HepG2 (cell line): Measurements from ENCODE around the gene EPB41L1. TPM values are rescaled to one million over a fixed set of nuclear protein-coding genes. Genes with fewer than 3 reads are reported as not detected.
A peak's percentile ranks its signal among the peaks of the same experiment; 100 is the strongest.

ENCODE experiments used
- ATAC-seq: fragments of 200-7000 bp; cut with Tn5 transposase; 3 replicates; pipeline ENCODE4 v1.9.1; 2020; ENCODE audit warnings: mild to moderate bottlenecking, moderate library complexity
- BruUV-seq: library from RNA; stranded (reverse); fragments of 400-500 nt; replicated peaks from 2 replicates; lab custom pipeline; 2021; lab: Mats Ljungman, UMichigan
- CTCF ChIA-PET: fragments of 300-600 bp; formaldehyde crosslinking; extraction: SDS; loops from one replicate; lab custom pipeline; 2021; ENCODE audit warnings: low total read pairs, inconsistent platforms, low intra/inter-chr PET ratio; lab: Yijun Ruan, JAX
- POLR2A ChIA-PET: fragments of 350-600 bp; sonication (Branson Sonifier 250); formaldehyde crosslinking; loops from one replicate; lab custom pipeline; 2020; ENCODE audit warnings: antibody characterized with exemption, inconsistent platforms; lab: Yijun Ruan, JAX
- DNase-seq: peaks from one replicate; pipeline ENCODE4 v3.0.0-alpha.2; 2015; ENCODE audit warnings: low spot score
- FAIRE-seq: peaks from 3 replicates; lab custom pipeline; 2011; peaks lifted over from hg19 to GRCh38; lab: Jason Lieb, UNC
- H2AFZ ChIP-seq: one replicate; pipeline ENCODE4 v1.6.1; 2011; ENCODE audit warnings: low read length, inconsistent platforms
- H3K27ac ChIP-seq: fragments of 300-600 bp; 3 replicates; pipeline ENCODE4 v1.8.0; 2011; ENCODE audit warnings: mixed run types, mild to moderate bottlenecking, mixed read lengths, low read length, inconsistent platforms; ENCODE audit not compliant: insufficient read depth; ENCODE audit errors: extremely low read length
- H3K27me3 ChIP-seq, 2 experiments: fragments of 200-600 bp in 1 of 2; 2 replicates in 1 of 2; 3 replicates in 1 of 2; pipeline versions ENCODE4 v1.6.0 to v1.8.0; 2011; ENCODE audit warnings: low read length in 2 of 2, mild to moderate bottlenecking in 2 of 2, moderate library complexity in 2 of 2, inconsistent platforms in 1 of 2; ENCODE audit not compliant: insufficient read depth in 2 of 2, control insufficient read depth in 1 of 2
- H3K36me3 ChIP-seq, 2 experiments: fragments of 200-600 bp in 1 of 2; replicated peaks in 1 of 2; 2 replicates in 1 of 2; 3 replicates in 1 of 2; pipeline versions ENCODE4 v1.5.1 to v1.8.0; 2011; ENCODE audit warnings: low read length in 2 of 2, inconsistent platforms in 1 of 2; ENCODE audit not compliant: insufficient read depth in 2 of 2, control insufficient read depth in 1 of 2
- H3K4me1 ChIP-seq: 2 replicates; pipeline ENCODE4 v1.5.1; 2012; ENCODE audit warnings: low read length, inconsistent platforms; ENCODE audit not compliant: insufficient read depth
- H3K4me2 ChIP-seq: 2 replicates; pipeline ENCODE4 v1.6.0; 2011; ENCODE audit warnings: low read depth, low read length, inconsistent platforms
- H3K4me3 ChIP-seq, 3 experiments: fragments of 200-600 bp in 1 of 3; sonication (generic), shearing (Covaris generic) in 1 of 3; replicated peaks in 1 of 3; 2 replicates each; pipeline ENCODE4 v1.5.1; 2011 to 2016; ENCODE audit warnings: low read length in 3 of 3, inconsistent platforms in 2 of 3, low read depth in 2 of 3, mild to moderate bottlenecking in 2 of 3, control low read depth in 1 of 3, mixed read lengths in 1 of 3; ENCODE audit not compliant: insufficient read depth in 1 of 3
- H3K79me2 ChIP-seq: one replicate; pipeline ENCODE4 v1.6.1; 2011; ENCODE audit warnings: low read length, inconsistent platforms; ENCODE audit not compliant: insufficient read depth
- H3K9ac ChIP-seq: 2 replicates; pipeline ENCODE4 v1.6.0; 2011; ENCODE audit warnings: mild to moderate bottlenecking, low read depth, low read length, inconsistent platforms; ENCODE audit not compliant: insufficient read depth
- H3K9me3 ChIP-seq: 2 replicates; pipeline ENCODE4 v1.5.1; 2012; ENCODE audit warnings: mild to moderate bottlenecking, low read length
- H4K20me1 ChIP-seq: 2 replicates; pipeline ENCODE4 v1.6.0; 2011; ENCODE audit warnings: inconsistent platforms, mild to moderate bottlenecking, low read length, moderate library complexity; ENCODE audit not compliant: insufficient read depth
- GABPB1 ChIP-seq: IDR thresholded peaks from 2 replicates; pipeline ENCODE4 v1.6.1; 2016; ENCODE audit warnings: mild to moderate bottlenecking, missing genetic modification reagents, moderate library complexity, missing compliant biosample characterization
- HOXA7 ChIP-seq: sonication (generic); formaldehyde crosslinking; IDR thresholded peaks from 2 replicates; pipeline ENCODE4 v1.8.1; 2022; ENCODE audit warnings: mild to moderate bottlenecking, missing genetic modification reagents, moderate library complexity
- KDM5A ChIP-seq: fragments of 200-600 bp; sonication (generic); IDR thresholded peaks from 2 replicates; pipeline ENCODE4 v1.7.0; 2018; ENCODE audit warnings: antibody characterized with exemption, mild to moderate bottlenecking, low read length, borderline replicate concordance
- MTA1 ChIP-seq: sonication (generic); formaldehyde crosslinking; IDR thresholded peaks from 2 replicates; pipeline ENCODE4 v1.4.0; 2020; ENCODE audit warnings: missing genetic modification reagents, mild to moderate bottlenecking, borderline replicate concordance
- NONO ChIP-seq, 2 experiments: fragments of 450-650 bp in 1 of 2; sonication (generic) in 1 of 2; formaldehyde crosslinking in 1 of 2; IDR thresholded peaks in 1 of 2; conservative IDR thresholded peaks in 1 of 2; 2 replicates each; pipeline versions ENCODE4 v1.6.1 to v1.8.0; 2017 to 2022; ENCODE audit warnings: mild to moderate bottlenecking in 1 of 2, missing genetic modification reagents in 1 of 2, moderate library complexity in 1 of 2
- ZNF749 ChIP-seq: sonication (generic); formaldehyde crosslinking; IDR thresholded peaks from 2 replicates; pipeline ENCODE4 v1.8.0; 2022; ENCODE audit warnings: mild to moderate bottlenecking, missing genetic modification reagents, moderate library complexity, borderline replicate concordance
- ZNF773 ChIP-seq: sonication (generic); formaldehyde crosslinking; IDR thresholded peaks from 2 replicates; pipeline ENCODE4 v1.4.0; 2020; ENCODE audit warnings: missing genetic modification reagents, borderline replicate concordance
- WGBS: methylation state at CpG from one replicate; pipeline ENCODE4 v1.1.6; 2017; ENCODE audit warnings: low lambda C conversion rate; 5-methylcytosine and 5-hydroxymethylcytosine counted together
- in situ Hi-C: cut with HindIII; loops from 2 replicates; pipeline ENCODE4 v1.10.0; 2017; ENCODE audit warnings: low pct_unique_long_range_greater_than_20kb; ENCODE audit not compliant: extremely low pct_ligation_motif_present
- intact Hi-C: fragments of 100-400 bp; cut with micrococcal nuclease; formaldehyde crosslinking; loops from one replicate; pipeline ENCODE4 v1.10.0; 2022; ENCODE audit not compliant: unreplicated experiment
- polyA plus RNA-seq, 8 experiments: library from polyadenylated mRNA; depleted of rRNA in 3 of 8; stranded (reverse) in 7 of 8; unstranded in 1 of 8; fragments of >200 nt; fragmentation: Illumina TruSeq in 4 of 8; extraction: Trizol in 4 of 8; gene quantifications; 2 replicates each; pipeline versions ENCODE4 v1.2.1 to v1.2.3, GENCODE V29; 2011 to 2016; ENCODE audit warnings: low read depth in 4 of 8, missing spikeins in 1 of 8, mixed read lengths in 1 of 8; ENCODE audit not compliant: insufficient read depth in 1 of 8
- total RNA-seq, 5 experiments: library from RNA; depleted of rRNA; stranded (reverse); fragments of >200 nt; fragmentation: Illumina TruSeq; extraction: Trizol; gene quantifications; 2 replicates each; pipeline ENCODE4 v1.2.3, GENCODE V29; 2016; ENCODE audit warnings: low read depth in 1 of 5

The EPB41L1 gene
- total and polyA plus RNA-seq, 2 of the 13 experiments (the other 11 are each of a cell fraction or from before 2014, with no cell fraction given): 16.7 to 39.0 TPM

- Histone ChIP-seq H3K9ac (no peak overlapping the region), H3K9me3 (no peaks in the 10 kb centered on the region), H3K79me2 (peaks cover 3% of the 10 kb centered on the region), H3K27ac (no peak overlapping the region), H3K27me3 (peaks cover 1 to 30% of the 10 kb centered on the region in 2 experiments; a peak in 4 of 5 replicates), H2AFZ (no peak overlapping the region), H3K4me3 (peak overlapping the region in 2 of 3 experiments; percentile 56 to 58; a peak in 3 of 6 replicates), H3K4me1 (peaks cover 35% of the 10 kb centered on the region), H3K36me3 (no peaks in the 10 kb centered on the region), H3K4me2 (peak overlapping the region; percentile 57), H4K20me1 (no peaks in the 10 kb centered on the region)
- in situ Hi-C loops (no loop called here), intact Hi-C loops (loop anchor here (10.0 kb wide), 1 partner anchor 122 kb away; no protein-coding TSS in a partner anchor)
- 63% methylated on average over 12 of the region's 12 CpGs for WGBS
- ATAC-seq (no peak), DNase-seq (no peak), FAIRE-seq (no peak)
- no peak for TF ChIP-seq NONO (IDR thresholded peaks at IDR 0.05)
- TF ChIP-seq NONO (CRISPR knock-in tag; conservative IDR thresholded peaks at IDR 0.05): peak; percentile 31; the same call in 1 of the 2 replicates
- no peak for TF ChIP-seq HOXA7 (CRISPR knock-in tag)
- no peak for TF ChIP-seq KDM5A
- TF ChIP-seq MTA1: no peak
- no peak for TF ChIP-seq ZNF773 (CRISPR knock-in tag)
- 0 out of 2 replicates have a peak, but pooled peaks have one; percentile 5 for TF ChIP-seq GABPB1
- 0 out of 2 replicates have a peak, but pooled peaks have one; percentile 11 for TF ChIP-seq ZNF749 (CRISPR knock-in tag)
- ChIA-PET POLR2A (interaction anchor here (0.5 to 2.0 kb wide), 3 partner anchors 36 to 202 kb away, joined by 3 to 5 read pairs (median 3); no protein-coding TSS in a partner anchor), CTCF (interaction anchor here (1.2 kb wide), 1 partner anchor 167 kb away, joined by 5 read pairs; no protein-coding TSS in a partner anchor)
- BruUV-seq: no TSS peak
Measured at GRCh38 chr20:36272547-36273220, 118.1 kb downstream of the EPB41L1 start.
